ENCODE results near the gene NALCN.

The NALCN gene

GRCh38 chr13:101185606-101186005 is 230.7 kb downstream of the NALCN start:
- no peak for DNase-seq

GRCh38 chr13:101181076-101181685 is 235.1 kb downstream of the NALCN start:
- DNase-seq = no peak

GRCh38 chr13:101179021-101179420 is 237.3 kb downstream of the NALCN start:
- no peak for DNase-seq

- DNase-seq = no peak
Measured at GRCh38 chr13:101178406-101178805, 237.9 kb downstream of the NALCN start.

GRCh38 chr13:101170306-101170705 is 246.0 kb downstream of the NALCN start:
- DNase-seq = no peak

GRCh38 chr13:101157261-101157660 is 259.0 kb downstream of the NALCN start:
- DNase-seq = no peak

- no peak for DNase-seq
Measured at GRCh38 chr13:101155920-101156319, 260.4 kb downstream of the NALCN start.

GRCh38 chr13:101152184-101152583 is 264.1 kb downstream of the NALCN start:
- DNase-seq = no peak

- no peak for DNase-seq
Measured at GRCh38 chr13:101150998-101151397, 265.3 kb downstream of the NALCN start.

GRCh38 chr13:101149735-101150384 is 266.4 kb downstream of the NALCN start:
- no peak for DNase-seq

GRCh38 chr13:101146101-101146898 is 270.0 kb downstream of the NALCN start:
- no peak for DNase-seq

- DNase-seq = peak; percentile 3 to 11
Measured at GRCh38 chr13:101144808-101145419, 271.4 kb downstream of the NALCN start.

GRCh38 chr13:101140936-101141335 is 275.4 kb downstream of the NALCN start:
- DNase-seq = no peak

- DNase-seq = no peak
Measured at GRCh38 chr13:101140087-101140770, 276.1 kb downstream of the NALCN start.

GRCh38 chr13:101139081-101139480 is 277.2 kb downstream of the NALCN start:
- DNase-seq = no peak

GRCh38 chr13:101127741-101128353 is 288.5 kb downstream of the NALCN start:
- DNase-seq = peak; percentile 4 to 18

- DNase-seq = no peak
Measured at GRCh38 chr13:101123028-101123427, 293.3 kb downstream of the NALCN start.

GRCh38 chr13:101121608-101122007 is 294.7 kb downstream of the NALCN start:
- DNase-seq = no peak

- no peak for DNase-seq
Measured at GRCh38 chr13:101120007-101120406, 296.3 kb downstream of the NALCN start.

GRCh38 chr13:101116826-101117225 is 299.5 kb downstream of the NALCN start:
- no peak for DNase-seq

GRCh38 chr13:101116341-101116740 is 300.0 kb downstream of the NALCN start:
- DNase-seq = no peak

GRCh38 chr13:101115762-101116171 is 300.5 kb downstream of the NALCN start:
- DNase-seq = no peak
